Activated CD4-positive, alpha-beta memory T cell treated with anti-CD3 and anti-CD28 coated beads, Interleukin-2, amount 10 ng/mL, durations not matched to agents 7 days and 5 days (primary cell): ENCODE data around the gene ALK. TPM values are rescaled to one million over a fixed set of nuclear protein-coding genes. Genes with fewer than 3 reads are reported as not detected.
A peak's percentile ranks its signal among the peaks of the same experiment; 100 is the strongest.

Experiments
- CTCF ChIA-PET: fragments of 350-600 bp; sonication (Branson Sonifier 250); formaldehyde crosslinking; loops from one replicate; lab custom pipeline; 2021; ENCODE audit warnings: antibody characterized with exemption, inconsistent platforms; lab: Charles Lee
- POLR2A ChIA-PET: fragments of 350-600 bp; sonication (Branson Sonifier 250); formaldehyde crosslinking; loops from one replicate; lab custom pipeline; 2021; ENCODE audit warnings: antibody characterized with exemption; lab: Charles Lee
- DNase-seq: peaks from one replicate; pipeline ENCODE4 v3.0.0-alpha.2; 2020
- H3K27ac Mint-ChIP-seq: one replicate; pipeline ENCODE4 v1.8.0; 2021; ENCODE audit warnings: mild to moderate bottlenecking, mixed read lengths
- H3K27me3 Mint-ChIP-seq: one replicate; pipeline ENCODE4 v1.8.0; 2021; ENCODE audit warnings: mixed read lengths
- H3K36me3 Mint-ChIP-seq: one replicate; pipeline ENCODE4 v1.8.0; 2021; ENCODE audit warnings: low read depth, mixed read lengths
- H3K4me1 Mint-ChIP-seq: one replicate; pipeline ENCODE4 v1.8.0; 2021; ENCODE audit warnings: mixed read lengths
- H3K4me3 Mint-ChIP-seq: one replicate; pipeline ENCODE4 v1.8.0; 2021; ENCODE audit warnings: mild to moderate bottlenecking, mixed read lengths
- H3K9me3 Mint-ChIP-seq: one replicate; pipeline ENCODE4 v1.8.0; 2021; ENCODE audit warnings: mixed read lengths
- total RNA-seq, 2 experiments: library from RNA; stranded (reverse); gene quantifications; one replicate each; pipeline ENCODE4 v1.2.3, GENCODE V29; 2021

Gene ALK
- total RNA-seq, 2 experiments from 2014 or later, result not detected

GRCh38 chr2:29923110-29923721 is 1.8 kb upstream of the ALK start:
- H3K27me3 Mint-ChIP-seq, result peaks cover 46% of the 10 kb centered on the region
- ChIA-PET POLR2A (no interaction called here), CTCF (interaction anchor here (0.6 to 3.9 kb wide), 8 partner anchors 9 to 192 kb away, joined by 3 to 27 read pairs (median 4); no protein-coding TSS in a partner anchor)
- H3K4me1 Mint-ChIP-seq, result peaks cover 5% of the 10 kb centered on the region
- H3K4me3 Mint-ChIP-seq, result no peak overlapping the region
- no peak overlapping the region for H3K27ac Mint-ChIP-seq
- no peaks in the 10 kb centered on the region for H3K36me3 Mint-ChIP-seq
- H3K9me3 Mint-ChIP-seq, result no peaks in the 10 kb centered on the region
- DNase-seq, result peak; percentile 54

- peaks cover 46% of the 10 kb centered on the region for H3K27me3 Mint-ChIP-seq
- H3K36me3 Mint-ChIP-seq, result no peaks in the 10 kb centered on the region
- no peaks in the 10 kb centered on the region for H3K9me3 Mint-ChIP-seq
- POLR2A ChIA-PET, result no interaction called here
- no peak overlapping the region for H3K27ac Mint-ChIP-seq
- DNase-seq, result no peak
- CTCF ChIA-PET, result interaction anchor here (0.9 to 3.9 kb wide), 6 partner anchors 9 to 628 kb away, joined by 3 to 27 read pairs (median 4); no protein-coding TSS in a partner anchor
- no peak overlapping the region for H3K4me3 Mint-ChIP-seq
- H3K4me1 Mint-ChIP-seq, result peaks cover 5% of the 10 kb centered on the region
These were observed 1.2 kb upstream of the ALK start for GRCh38 chr2:29922605-29923004.

GRCh38 chr2:29920631-29921559 is 491 bp downstream of the ALK start:
- Mint-ChIP-seq H3K9me3 (no peaks in the 10 kb centered on the region), H3K27me3 (peaks cover 46% of the 10 kb centered on the region), H3K36me3 (no peaks in the 10 kb centered on the region), H3K27ac (no peak overlapping the region), H3K4me3 (no peak overlapping the region), H3K4me1 (peaks cover 5% of the 10 kb centered on the region)
- DNase-seq, result no peak
- CTCF ChIA-PET, result interaction anchor here (0.6 to 3.9 kb wide), 2 partner anchors 151 to 1365 kb away, joined by 5 to 27 read pairs; no protein-coding TSS in a partner anchor
- POLR2A ChIA-PET, result no interaction called here

GRCh38 chr2:29920130-29920577 is 1.2 kb downstream of the ALK start:
- ChIA-PET CTCF (no interaction called here), POLR2A (no interaction called here)
- H3K4me1 Mint-ChIP-seq, result peaks cover 5% of the 10 kb centered on the region

GRCh38 chr2:29918941-29919340 is 2.4 kb downstream of the ALK start:
- CTCF ChIA-PET, result no interaction called here
- Mint-ChIP-seq H3K4me3 (no peak overlapping the region), H3K9me3 (no peaks in the 10 kb centered on the region), H3K36me3 (no peaks in the 10 kb centered on the region), H3K27ac (no peak overlapping the region), H3K27me3 (peaks cover 42% of the 10 kb centered on the region), H3K4me1 (peaks cover 5% of the 10 kb centered on the region)
- POLR2A ChIA-PET, result no interaction called here
- no peak for DNase-seq

More at GRCh38 chr2:29920130-29920577, 1.2 kb downstream of the ALK start:
- no peaks in the 10 kb centered on the region for H3K9me3 Mint-ChIP-seq
- peaks cover 47% of the 10 kb centered on the region for H3K27me3 Mint-ChIP-seq
- no peaks in the 10 kb centered on the region for H3K36me3 Mint-ChIP-seq
- peak; percentile 49 for DNase-seq
- no peak overlapping the region for H3K4me3 Mint-ChIP-seq
- H3K27ac Mint-ChIP-seq, result no peak overlapping the region

- ChIA-PET POLR2A (no interaction called here), CTCF (no interaction called here)
- H3K27ac Mint-ChIP-seq, result no peak overlapping the region
- no peaks in the 10 kb centered on the region for H3K36me3 Mint-ChIP-seq
- no peak overlapping the region for H3K4me3 Mint-ChIP-seq
- H3K27me3 Mint-ChIP-seq, result peaks cover 40% of the 10 kb centered on the region
- no peaks in the 10 kb centered on the region for H3K9me3 Mint-ChIP-seq
- H3K4me1 Mint-ChIP-seq, result peaks cover 5% of the 10 kb centered on the region
- DNase-seq, result no peak
These were observed 3.6 kb downstream of the ALK start for GRCh38 chr2:29917781-29918180.

GRCh38 chr2:29916571-29916970 is 4.8 kb downstream of the ALK start:
- Mint-ChIP-seq H3K27ac (no peak overlapping the region), H3K4me1 (peaks cover 1% of the 10 kb centered on the region), H3K4me3 (no peak overlapping the region), H3K27me3 (peaks cover 29% of the 10 kb centered on the region), H3K9me3 (no peaks in the 10 kb centered on the region), H3K36me3 (no peaks in the 10 kb centered on the region)
- no peak for DNase-seq
- ChIA-PET CTCF (no interaction called here), POLR2A (no interaction called here)

- H3K36me3 Mint-ChIP-seq, result no peaks in the 10 kb centered on the region
- H3K4me1 Mint-ChIP-seq, result no peaks in the 10 kb centered on the region
- POLR2A ChIA-PET, result no interaction called here
These were observed 10.4 kb downstream of the ALK start for GRCh38 chr2:29910960-29911359.

GRCh38 chr2:29910465-29910864 is 10.9 kb downstream of the ALK start:
- Mint-ChIP-seq H3K27ac (no peak overlapping the region), H3K9me3 (no peaks in the 10 kb centered on the region), H3K4me3 (no peak overlapping the region), H3K27me3 (peaks cover 2% of the 10 kb centered on the region), H3K4me1 (no peaks in the 10 kb centered on the region), H3K36me3 (no peaks in the 10 kb centered on the region)
- POLR2A ChIA-PET, result no interaction called here
- CTCF ChIA-PET, result no interaction called here
- DNase-seq, result no peak

More at GRCh38 chr2:29910960-29911359, 10.4 kb downstream of the ALK start:
- H3K9me3 Mint-ChIP-seq, result no peaks in the 10 kb centered on the region
- no peak for DNase-seq
- CTCF ChIA-PET, result no interaction called here
- H3K27ac Mint-ChIP-seq, result no peak overlapping the region
- H3K27me3 Mint-ChIP-seq, result peaks cover 4% of the 10 kb centered on the region
- H3K4me3 Mint-ChIP-seq, result no peak overlapping the region

- Mint-ChIP-seq H3K36me3 (no peaks in the 10 kb centered on the region), H3K27ac (no peak overlapping the region), H3K9me3 (no peaks in the 10 kb centered on the region), H3K4me1 (no peaks in the 10 kb centered on the region), H3K27me3 (peaks cover 30% of the 10 kb centered on the region), H3K4me3 (no peak overlapping the region)
- ChIA-PET CTCF (no interaction called here), POLR2A (no interaction called here)
- DNase-seq, result no peak
These were observed 19.0 kb downstream of the ALK start for GRCh38 chr2:29902356-29902755.

- POLR2A ChIA-PET, result no interaction called here
- Mint-ChIP-seq H3K36me3 (no peaks in the 10 kb centered on the region), H3K9me3 (no peaks in the 10 kb centered on the region), H3K27ac (no peak overlapping the region), H3K4me1 (no peaks in the 10 kb centered on the region), H3K27me3 (peaks cover 32% of the 10 kb centered on the region), H3K4me3 (no peak overlapping the region)
- CTCF ChIA-PET, result no interaction called here
- no peak for DNase-seq
These were observed 20.3 kb downstream of the ALK start for GRCh38 chr2:29900971-29901633.

- H3K4me3 Mint-ChIP-seq, result no peak overlapping the region
- H3K27ac Mint-ChIP-seq, result no peak overlapping the region
- H3K9me3 Mint-ChIP-seq, result no peaks in the 10 kb centered on the region
- CTCF ChIA-PET, result no interaction called here
- H3K4me1 Mint-ChIP-seq, result no peaks in the 10 kb centered on the region
- no peaks in the 10 kb centered on the region for H3K36me3 Mint-ChIP-seq
- DNase-seq, result no peak
- POLR2A ChIA-PET, result no interaction called here
- peaks cover 24% of the 10 kb centered on the region for H3K27me3 Mint-ChIP-seq
These were observed 22.4 kb downstream of the ALK start for GRCh38 chr2:29898999-29899398.
